ENCODE results near the gene PANK4. TPM values are rescaled to one million over a fixed set of nuclear protein-coding genes. Genes with fewer than 3 reads are reported as not detected.

Gene PANK4
- polyA plus RNA-seq, 1 donor from 2014 or later = 19.4 TPM

GRCh38 chr1:2543543-2544092, 17.2 kb upstream of the PANK4 start:
- Mint-ChIP-seq H3K9me3 (no peaks in the 10 kb centered on the region), H3K4me3 (no peak overlapping the region), H3K27me3 (peaks cover 6% of the 10 kb centered on the region), H3K4me1 (peaks cover 0 to 9% (median 2%) of the 10 kb centered on the region in 3 donors), H3K27ac (no peak overlapping the region), H3K36me3 (no peaks in the 10 kb centered on the region)

- Mint-ChIP-seq H3K9me3 (no peaks in the 10 kb centered on the region), H3K27ac (peak overlapping the region in 1 of 3 donors; percentile 73), H3K27me3 (peaks cover 6% of the 10 kb centered on the region), H3K4me1 (peaks cover 0 to 2% (median 0%) of the 10 kb centered on the region in 3 donors), H3K4me3 (no peak overlapping the region), H3K36me3 (no peaks in the 10 kb centered on the region)
These were observed 16.0 kb upstream of the PANK4 start for GRCh38 chr1:2542246-2542915.

GRCh38 chr1:2541619-2542245, 15.3 kb upstream of the PANK4 start:
- Mint-ChIP-seq H3K9me3 (no peaks in the 10 kb centered on the region), H3K36me3 (no peaks in the 10 kb centered on the region), H3K27me3 (peaks cover 6% of the 10 kb centered on the region), H3K27ac (peak overlapping the region in 1 of 3 donors; percentile 73), H3K4me1 (no peaks in the 10 kb centered on the region), H3K4me3 (peak overlapping the region in 2 of 4 donors; percentile 9 to 51)

- peaks cover 6% of the 10 kb centered on the region for H3K27me3 Mint-ChIP-seq
- no peaks in the 10 kb centered on the region for H3K36me3 Mint-ChIP-seq
- H3K27ac Mint-ChIP-seq = no peak overlapping the region
These were observed 14.6 kb upstream of the PANK4 start for GRCh38 chr1:2540816-2541492.

GRCh38 chr1:2539312-2539907, 13.0 kb upstream of the PANK4 start:
- H3K4me1 Mint-ChIP-seq = peaks cover 0 to 2% (median 0%) of the 10 kb centered on the region in 3 donors
- H3K27ac Mint-ChIP-seq = peak overlapping the region in 1 of 3 donors; percentile 39
- H3K27me3 Mint-ChIP-seq = peaks cover 9% of the 10 kb centered on the region

More at GRCh38 chr1:2540816-2541492, 14.6 kb upstream of the PANK4 start:
- peak overlapping the region in 1 of 4 donors; percentile 51 for H3K4me3 Mint-ChIP-seq
- no peaks in the 10 kb centered on the region for H3K4me1 Mint-ChIP-seq
- no peaks in the 10 kb centered on the region for H3K9me3 Mint-ChIP-seq

GRCh38 chr1:2538872-2539271, 12.5 kb upstream of the PANK4 start:
- Mint-ChIP-seq H3K9me3 (no peaks in the 10 kb centered on the region), H3K4me3 (no peak overlapping the region), H3K4me1 (peaks cover 0 to 2% (median 0%) of the 10 kb centered on the region in 3 donors), H3K27me3 (peaks cover 11% of the 10 kb centered on the region), H3K27ac (peak overlapping the region in 1 of 3 donors; percentile 39), H3K36me3 (no peaks in the 10 kb centered on the region)

More at GRCh38 chr1:2539312-2539907, 13.0 kb upstream of the PANK4 start:
- H3K9me3 Mint-ChIP-seq = no peaks in the 10 kb centered on the region
- H3K36me3 Mint-ChIP-seq = no peaks in the 10 kb centered on the region
- no peak overlapping the region for H3K4me3 Mint-ChIP-seq

- H3K4me3 Mint-ChIP-seq = no peak overlapping the region
- no peaks in the 10 kb centered on the region for H3K9me3 Mint-ChIP-seq
- H3K27ac Mint-ChIP-seq = peak overlapping the region in 1 of 3 donors; percentile 39
- no peaks in the 10 kb centered on the region for H3K36me3 Mint-ChIP-seq
- peaks cover 11% of the 10 kb centered on the region for H3K27me3 Mint-ChIP-seq
- H3K4me1 Mint-ChIP-seq = peaks cover 0 to 2% (median 0%) of the 10 kb centered on the region in 3 donors
These were observed 12.0 kb upstream of the PANK4 start for GRCh38 chr1:2538376-2538775.

GRCh38 chr1:2537784-2538115, 11.4 kb upstream of the PANK4 start:
- H3K9me3 Mint-ChIP-seq = no peaks in the 10 kb centered on the region

GRCh38 chr1:2535981-2536380, 9.6 kb upstream of the PANK4 start:
- H3K36me3 Mint-ChIP-seq = no peaks in the 10 kb centered on the region
- H3K4me3 Mint-ChIP-seq = no peak overlapping the region
- no peaks in the 10 kb centered on the region for H3K9me3 Mint-ChIP-seq
- peaks cover 13% of the 10 kb centered on the region for H3K27me3 Mint-ChIP-seq
- H3K4me1 Mint-ChIP-seq = peaks cover 0 to 2% (median 0%) of the 10 kb centered on the region in 3 donors
- H3K27ac Mint-ChIP-seq = peak overlapping the region in 1 of 3 donors; percentile 4

More at GRCh38 chr1:2537784-2538115, 11.4 kb upstream of the PANK4 start:
- Mint-ChIP-seq H3K4me3 (no peak overlapping the region), H3K27me3 (peaks cover 13% of the 10 kb centered on the region), H3K4me1 (peaks cover 0 to 2% (median 0%) of the 10 kb centered on the region in 3 donors), H3K27ac (no peak overlapping the region), H3K36me3 (no peaks in the 10 kb centered on the region)

GRCh38 chr1:2535455-2535854, 9.1 kb upstream of the PANK4 start:
- no peak overlapping the region for H3K4me3 Mint-ChIP-seq
- H3K27ac Mint-ChIP-seq = no peak overlapping the region
- no peaks in the 10 kb centered on the region for H3K36me3 Mint-ChIP-seq
- no peaks in the 10 kb centered on the region for H3K9me3 Mint-ChIP-seq
- peaks cover 0 to 2% (median 1%) of the 10 kb centered on the region in 3 donors for H3K4me1 Mint-ChIP-seq
- peaks cover 16% of the 10 kb centered on the region for H3K27me3 Mint-ChIP-seq

- no peaks in the 10 kb centered on the region for H3K36me3 Mint-ChIP-seq
- H3K4me3 Mint-ChIP-seq = peak overlapping the region in 1 of 4 donors; percentile 10
- H3K9me3 Mint-ChIP-seq = no peaks in the 10 kb centered on the region
- H3K4me1 Mint-ChIP-seq = peaks cover 0 to 2% (median 1%) of the 10 kb centered on the region in 3 donors
- H3K27ac Mint-ChIP-seq = no peak overlapping the region
- peaks cover 16% of the 10 kb centered on the region for H3K27me3 Mint-ChIP-seq
These were observed 8.5 kb upstream of the PANK4 start for GRCh38 chr1:2534687-2535441.

- Mint-ChIP-seq H3K27ac (no peak overlapping the region), H3K4me1 (peaks cover 0 to 2% (median 1%) of the 10 kb centered on the region in 3 donors), H3K4me3 (no peak overlapping the region), H3K27me3 (peaks cover 16% of the 10 kb centered on the region), H3K36me3 (no peaks in the 10 kb centered on the region), H3K9me3 (no peaks in the 10 kb centered on the region)
These were observed 7.9 kb upstream of the PANK4 start for GRCh38 chr1:2534315-2534686.

GRCh38 chr1:2533365-2533764, 7.0 kb upstream of the PANK4 start:
- peaks cover 2 to 6% (median 4%) of the 10 kb centered on the region in 3 donors for H3K4me1 Mint-ChIP-seq
- peak overlapping the region in 1 of 3 donors; percentile 6 for H3K27ac Mint-ChIP-seq
- H3K9me3 Mint-ChIP-seq = no peaks in the 10 kb centered on the region
- no peaks in the 10 kb centered on the region for H3K36me3 Mint-ChIP-seq
- peak overlapping the region in 1 of 4 donors; percentile 77 for H3K4me3 Mint-ChIP-seq
- H3K27me3 Mint-ChIP-seq = peaks cover 22% of the 10 kb centered on the region

- H3K9me3 Mint-ChIP-seq = no peaks in the 10 kb centered on the region
- H3K4me1 Mint-ChIP-seq = peaks cover 2 to 6% (median 4%) of the 10 kb centered on the region in 3 donors
- no peak overlapping the region for H3K4me3 Mint-ChIP-seq
- no peaks in the 10 kb centered on the region for H3K36me3 Mint-ChIP-seq
- H3K27me3 Mint-ChIP-seq = peaks cover 22% of the 10 kb centered on the region
- H3K27ac Mint-ChIP-seq = no peak overlapping the region
These were observed 6.2 kb upstream of the PANK4 start for GRCh38 chr1:2532485-2533160.
